Adrenal gland (tissue), 5 donors: ENCODE data around the gene ELSPBP1.

ENCODE experiments used
- POLR2A ChIP-seq, 2 donors: fragments of 450-650 bp; IDR thresholded peaks; one replicate each; pipeline ENCODE4 v1.6.1; 2017; ENCODE audit warnings: antibody characterized with exemption in 2 of 2, mild to moderate bottlenecking in 2 of 2, moderate library complexity in 1 of 2
- TF ChIP-seq, protein P1 (sequence below), 6 experiments: fragments of 450-650 bp in 4 of 6; fragments of 200-600 bp in 2 of 6; sonication (generic) in 1 of 6; IDR thresholded peaks; 1 replicate in 5 of 6; 2 replicates in 1 of 6; pipeline versions ENCODE4 v1.5.1 to v1.8.0; 2016 to 2021; ENCODE audit warnings: antibody characterized with exemption in 6 of 6, mild to moderate bottlenecking in 2 of 6, moderate library complexity in 1 of 6
- donor health status: DM: no; HTN: no; CAD: no.

DNA sequence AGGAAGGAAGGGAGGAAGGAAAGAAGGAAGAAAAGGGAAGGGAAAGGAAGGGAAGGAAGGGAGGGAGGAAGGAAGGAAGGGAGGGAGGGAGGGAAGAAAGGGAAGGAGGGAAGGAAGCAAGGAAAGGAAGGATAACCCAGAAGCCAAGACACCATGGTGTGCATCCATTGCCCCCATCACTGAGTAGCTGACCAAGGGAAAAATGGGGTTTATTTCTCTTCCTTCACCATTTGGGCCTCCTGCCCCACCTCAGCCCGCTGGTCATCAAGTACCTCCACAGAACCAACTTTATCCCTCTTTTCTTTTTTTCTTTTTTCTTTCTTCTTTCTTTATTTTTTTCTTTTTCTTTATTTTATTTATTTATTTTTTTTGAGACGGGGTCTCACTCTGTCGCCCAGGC, 29.1 kb downstream of the ELSPBP1 start:
- TF ChIP-seq, protein P1, sequence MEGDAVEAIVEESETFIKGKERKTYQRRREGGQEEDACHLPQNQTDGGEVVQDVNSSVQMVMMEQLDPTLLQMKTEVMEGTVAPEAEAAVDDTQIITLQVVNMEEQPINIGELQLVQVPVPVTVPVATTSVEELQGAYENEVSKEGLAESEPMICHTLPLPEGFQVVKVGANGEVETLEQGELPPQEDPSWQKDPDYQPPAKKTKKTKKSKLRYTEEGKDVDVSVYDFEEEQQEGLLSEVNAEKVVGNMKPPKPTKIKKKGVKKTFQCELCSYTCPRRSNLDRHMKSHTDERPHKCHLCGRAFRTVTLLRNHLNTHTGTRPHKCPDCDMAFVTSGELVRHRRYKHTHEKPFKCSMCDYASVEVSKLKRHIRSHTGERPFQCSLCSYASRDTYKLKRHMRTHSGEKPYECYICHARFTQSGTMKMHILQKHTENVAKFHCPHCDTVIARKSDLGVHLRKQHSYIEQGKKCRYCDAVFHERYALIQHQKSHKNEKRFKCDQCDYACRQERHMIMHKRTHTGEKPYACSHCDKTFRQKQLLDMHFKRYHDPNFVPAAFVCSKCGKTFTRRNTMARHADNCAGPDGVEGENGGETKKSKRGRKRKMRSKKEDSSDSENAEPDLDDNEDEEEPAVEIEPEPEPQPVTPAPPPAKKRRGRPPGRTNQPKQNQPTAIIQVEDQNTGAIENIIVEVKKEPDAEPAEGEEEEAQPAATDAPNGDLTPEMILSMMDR (IDR thresholded peaks at IDR 0.05), result no peak
- TF ChIP-seq POLR2A (IDR thresholded peaks at IDR 0.05), result no peak
